Stimulated activated CD4-positive, alpha-beta T cell treated with anti-CD3 and anti-CD28 coated beads, TNF-alpha, amount 100 ng/mL, for 24 hours (primary cell): ENCODE results near the gene FANK1.
"Not testable (repeated sequence)": the region's sequence is repeated elsewhere in the genome, so short reads cannot be mapped to it uniquely, and the experiment has no call there.

Experiments
- DNase-seq, 3 experiments: peaks; one replicate each; pipeline ENCODE4 v3.0.0-alpha.2; 2020; ENCODE audit warnings: low read depth in 3 of 3

The FANK1 gene

DNA sequence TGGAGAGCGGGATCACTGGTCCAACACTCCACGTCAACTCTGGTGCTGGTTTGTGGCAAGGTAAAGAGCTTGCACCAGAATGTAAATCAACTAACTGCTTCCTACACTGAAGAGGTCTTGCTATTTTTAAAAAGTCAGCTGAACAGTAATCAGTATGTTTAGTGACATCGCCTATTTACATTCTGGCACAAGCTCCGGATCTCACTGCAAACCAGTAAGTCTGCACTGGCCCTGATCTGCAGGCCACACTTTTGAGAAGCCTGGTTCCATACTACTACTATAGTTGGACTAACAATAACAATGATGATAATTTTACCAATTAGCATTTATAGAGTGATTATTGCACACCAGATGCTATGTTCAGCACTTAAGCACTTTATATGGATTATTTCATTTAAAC lies 6.9 kb upstream of the FANK1 start:
- not testable (repeated sequence) for DNase-seq

GRCh38 chr10:125892402-125892801 lies 4.0 kb upstream of the FANK1 start:
- DNase-seq = not testable (repeated sequence)

DNA sequence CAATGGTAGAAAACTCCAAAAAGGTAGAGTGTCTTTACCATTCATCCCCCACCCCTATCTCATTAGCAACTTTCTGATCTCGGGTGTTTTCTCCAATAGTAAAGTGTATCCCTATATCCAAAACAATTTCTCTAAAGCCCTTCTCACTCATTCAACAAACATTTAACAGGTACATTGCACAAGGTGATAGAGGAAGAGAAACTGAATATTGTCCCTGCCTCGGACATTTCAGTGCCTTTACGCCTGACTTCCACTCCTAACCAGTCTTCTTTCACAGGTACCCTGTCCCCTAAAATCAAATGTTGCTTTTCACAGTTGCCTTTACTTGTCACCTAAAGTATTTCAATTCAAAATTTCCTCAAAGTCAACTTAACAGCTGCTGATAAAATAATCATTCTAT lies 2.2 kb upstream of the FANK1 start:
- not testable (repeated sequence) for DNase-seq

DNA sequence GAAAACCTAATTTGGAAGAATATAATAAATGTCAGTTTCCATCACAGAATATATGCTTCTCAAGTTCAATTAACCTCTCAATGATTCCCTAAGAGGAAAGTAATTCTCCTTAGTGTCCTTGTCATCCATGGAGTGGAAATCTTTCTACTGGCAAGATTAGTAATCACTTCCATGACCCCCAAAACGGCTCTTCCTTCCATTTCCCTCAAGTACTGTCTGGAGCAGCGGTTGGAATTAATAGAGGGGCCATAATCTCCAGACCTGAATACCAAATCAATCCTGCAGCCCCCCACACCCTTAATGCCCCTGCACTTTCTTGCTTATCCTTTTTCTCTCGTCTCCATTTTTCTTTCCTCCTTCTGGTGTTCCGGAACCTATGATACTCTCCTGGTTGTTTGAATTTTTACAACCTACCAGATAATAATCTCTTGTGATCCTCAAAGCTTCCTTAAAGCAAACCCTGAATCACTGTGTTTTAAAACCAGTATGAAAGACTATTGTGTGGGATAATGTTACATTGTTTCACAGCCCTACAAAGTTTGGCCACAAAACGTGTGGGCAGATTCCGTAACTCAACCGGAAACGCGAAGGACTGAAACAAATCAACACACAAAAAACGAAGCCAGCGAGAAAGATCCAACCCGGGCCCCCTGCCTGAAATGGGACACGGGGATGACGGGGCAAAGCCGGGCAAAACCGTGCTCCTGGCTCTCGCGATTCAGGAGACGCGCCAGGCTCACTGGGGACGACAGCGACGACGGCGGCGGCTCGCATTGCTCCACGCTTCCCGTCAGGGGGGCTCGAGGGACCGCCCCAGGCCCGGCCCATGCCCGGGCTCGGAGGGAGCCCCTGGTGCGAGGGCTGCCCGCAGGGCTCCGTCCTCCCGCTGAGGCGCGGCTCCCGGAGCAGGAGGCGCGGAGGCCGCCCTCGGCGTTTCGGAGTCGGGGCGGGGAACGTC lies 955 bp upstream of the FANK1 start:
- DNase-seq = peak; percentile 22 to 53 (median 31)

GRCh38 chr10:125897317-125897716 lies 953 bp downstream of the FANK1 start:
- not testable (repeated sequence) for DNase-seq

DNA sequence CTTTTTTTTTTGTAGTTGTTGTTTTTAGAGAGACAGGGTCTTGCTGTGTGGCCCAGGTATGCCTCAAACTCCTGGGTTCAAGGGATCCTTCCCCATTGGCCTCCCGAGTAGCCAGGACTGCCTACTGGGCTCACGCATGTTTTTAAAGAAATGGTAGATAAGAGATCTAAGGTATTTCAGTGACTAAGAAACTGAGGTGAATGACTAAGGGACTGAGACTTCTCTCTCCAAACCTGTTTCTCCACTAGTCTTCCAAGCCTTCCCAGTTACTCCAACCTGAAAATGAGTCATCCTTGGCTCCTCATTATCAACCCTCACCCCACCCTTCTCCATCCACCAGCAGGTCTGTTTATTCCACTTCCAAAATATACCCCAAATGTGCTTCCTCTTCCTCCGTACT lies 4.6 kb downstream of the FANK1 start:
- DNase-seq = not testable (repeated sequence)

DNA sequence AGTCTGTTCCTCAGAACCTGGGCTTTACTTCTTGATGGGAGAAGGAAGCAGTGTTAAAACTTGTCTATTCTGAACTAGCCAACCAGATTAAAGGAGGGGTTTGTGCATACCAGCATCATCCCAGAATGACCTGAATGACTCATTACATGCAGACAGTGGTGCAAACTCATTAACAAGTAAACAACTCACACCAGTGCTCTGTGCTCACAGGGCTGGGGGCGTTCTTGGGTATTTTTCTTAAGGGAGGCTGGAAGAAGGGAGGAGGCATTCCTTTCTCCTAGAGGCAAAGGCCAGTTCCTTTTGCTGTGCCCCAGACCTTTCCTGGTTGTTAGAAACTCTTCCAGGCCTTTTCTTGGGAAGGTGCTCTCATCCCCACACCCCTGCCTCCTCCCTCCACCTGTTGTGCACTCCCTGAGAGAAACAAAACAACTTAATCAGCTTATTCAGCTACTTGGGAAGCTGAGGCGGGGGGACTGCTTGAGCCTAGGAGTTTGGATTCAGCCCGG lies 6.8 kb downstream of the FANK1 start:
- DNase-seq = not testable (repeated sequence)

DNA sequence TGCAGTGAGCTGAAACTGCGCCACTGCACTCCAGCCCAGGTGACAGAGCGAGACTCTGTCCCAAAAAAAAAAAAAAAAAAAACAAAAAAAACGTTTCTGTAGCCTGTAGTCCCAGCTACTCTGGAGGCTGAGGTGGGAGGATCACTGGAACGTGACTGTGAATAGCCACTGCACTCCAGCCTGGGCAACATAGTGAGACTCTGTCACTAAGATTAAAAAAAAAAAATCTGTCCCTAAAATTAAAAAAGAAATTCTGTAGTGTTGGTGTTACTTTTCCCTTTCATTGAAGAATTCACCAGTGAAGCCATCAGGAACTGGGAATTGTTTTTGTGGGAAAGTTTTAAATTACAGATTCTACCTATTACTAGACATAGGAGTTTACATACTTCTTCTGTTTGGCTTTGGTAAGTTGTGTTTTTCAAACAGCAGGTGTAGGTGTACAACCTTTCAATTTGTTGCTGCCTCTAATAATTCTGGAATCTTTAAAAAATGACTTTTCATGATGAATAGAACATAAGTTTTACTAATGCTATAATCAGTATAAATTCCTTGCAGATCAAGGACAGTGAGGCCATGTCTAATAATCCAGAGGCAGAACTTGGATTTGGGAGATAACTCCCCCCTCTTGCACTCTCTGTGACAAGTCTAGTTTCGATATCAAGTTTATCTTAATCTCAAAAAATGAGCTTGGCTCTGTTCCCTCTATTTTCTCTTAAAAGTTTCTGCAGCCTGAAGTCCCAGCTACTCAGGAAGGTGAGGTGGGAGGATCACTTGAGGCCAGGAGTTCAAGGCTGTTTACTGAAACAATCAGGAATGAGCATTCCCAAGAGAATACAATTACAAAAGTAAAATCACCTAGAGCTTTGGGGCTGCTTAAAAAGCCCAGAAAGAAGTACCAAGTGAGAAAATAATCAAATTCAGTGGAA lies 9.0 kb downstream of the FANK1 start:
- not testable (repeated sequence) for DNase-seq

DNA sequence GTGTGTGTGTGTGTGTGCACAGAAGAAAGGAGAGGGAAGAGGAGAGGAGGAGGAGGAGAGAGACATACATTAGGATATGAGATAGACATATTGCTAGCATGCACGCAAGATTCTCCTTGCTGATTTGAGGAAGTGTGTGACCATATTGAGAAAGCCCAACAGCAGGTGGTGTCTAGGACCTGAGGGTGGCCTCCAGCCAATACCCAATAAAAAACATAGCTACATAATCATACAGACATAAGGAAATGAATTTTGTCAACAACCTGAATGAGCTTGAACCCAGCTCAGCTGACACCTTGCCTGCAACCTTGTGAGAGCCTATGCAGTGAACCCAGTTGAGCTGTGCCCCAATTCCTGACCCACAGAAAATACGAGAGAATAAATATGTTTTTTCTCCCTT lies 11.2 kb downstream of the FANK1 start:
- DNase-seq = not testable (repeated sequence)

GRCh38 chr10:125908813-125909212 lies 12.4 kb downstream of the FANK1 start:
- DNase-seq = not testable (repeated sequence)

DNA sequence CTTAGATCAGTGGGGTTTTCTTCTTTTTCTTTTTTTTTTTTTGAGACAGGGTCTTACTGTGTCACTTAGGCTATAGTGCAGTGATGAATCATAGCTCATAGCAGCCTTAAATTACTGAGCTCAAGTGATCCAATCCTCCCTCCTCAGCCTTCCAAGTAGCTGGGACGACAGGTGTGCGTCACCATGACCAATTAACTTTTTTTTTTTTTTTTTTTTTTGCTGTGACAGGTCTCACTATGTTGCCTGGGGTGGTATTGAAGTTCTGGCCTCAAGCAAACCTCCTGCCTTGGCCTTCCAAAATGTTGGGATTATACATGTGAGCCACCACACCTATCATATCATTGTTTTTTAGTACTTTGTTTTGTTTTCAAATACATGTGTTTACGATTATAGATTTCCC lies 13.1 kb downstream of the FANK1 start:
- not testable (repeated sequence) for DNase-seq

- DNase-seq = no peak
Measured at GRCh38 chr10:125911145-125911544, 14.8 kb downstream of the FANK1 start.

GRCh38 chr10:125911990-125912389 lies 15.6 kb downstream of the FANK1 start:
- DNase-seq = no peak

DNA sequence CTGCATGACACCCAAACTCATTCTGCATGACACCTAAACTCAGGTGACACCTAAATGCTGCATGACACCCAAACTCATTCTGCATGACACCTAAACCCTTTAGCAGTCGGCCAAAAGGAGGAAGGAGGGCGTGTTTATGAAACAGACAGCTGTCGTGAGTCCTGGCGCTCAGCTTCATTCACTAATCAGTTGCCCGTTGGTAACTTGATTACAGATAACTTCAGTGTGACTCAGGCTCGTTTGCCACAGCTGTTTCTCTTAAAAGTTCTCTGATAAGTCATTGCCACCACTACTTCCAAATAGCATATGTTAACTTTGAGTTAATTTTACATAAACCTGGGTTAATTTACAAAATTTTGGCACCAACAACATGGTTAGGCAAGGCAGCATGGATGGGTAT lies 16.9 kb downstream of the FANK1 start:
- not testable (repeated sequence) for DNase-seq

DNA sequence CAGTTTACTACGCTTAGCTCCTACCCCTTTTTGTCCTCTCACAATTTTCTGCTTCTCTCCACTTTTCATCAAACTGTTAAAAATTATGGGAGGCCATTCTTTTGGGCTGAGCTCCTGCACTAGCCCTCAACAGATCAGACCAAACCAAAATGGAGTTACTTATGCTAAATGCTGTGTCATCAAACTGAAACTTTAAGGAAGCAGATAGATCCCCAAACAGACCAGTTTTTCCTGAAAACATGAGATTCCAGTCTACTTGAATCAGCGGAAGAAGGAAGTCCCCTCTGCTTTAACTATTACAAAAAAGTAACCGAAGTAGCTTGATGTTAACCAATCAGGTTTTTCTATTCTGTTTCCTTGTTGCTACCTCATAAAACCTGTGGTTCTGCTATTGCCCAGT lies 20.6 kb downstream of the FANK1 start:
- DNase-seq = no peak

DNA sequence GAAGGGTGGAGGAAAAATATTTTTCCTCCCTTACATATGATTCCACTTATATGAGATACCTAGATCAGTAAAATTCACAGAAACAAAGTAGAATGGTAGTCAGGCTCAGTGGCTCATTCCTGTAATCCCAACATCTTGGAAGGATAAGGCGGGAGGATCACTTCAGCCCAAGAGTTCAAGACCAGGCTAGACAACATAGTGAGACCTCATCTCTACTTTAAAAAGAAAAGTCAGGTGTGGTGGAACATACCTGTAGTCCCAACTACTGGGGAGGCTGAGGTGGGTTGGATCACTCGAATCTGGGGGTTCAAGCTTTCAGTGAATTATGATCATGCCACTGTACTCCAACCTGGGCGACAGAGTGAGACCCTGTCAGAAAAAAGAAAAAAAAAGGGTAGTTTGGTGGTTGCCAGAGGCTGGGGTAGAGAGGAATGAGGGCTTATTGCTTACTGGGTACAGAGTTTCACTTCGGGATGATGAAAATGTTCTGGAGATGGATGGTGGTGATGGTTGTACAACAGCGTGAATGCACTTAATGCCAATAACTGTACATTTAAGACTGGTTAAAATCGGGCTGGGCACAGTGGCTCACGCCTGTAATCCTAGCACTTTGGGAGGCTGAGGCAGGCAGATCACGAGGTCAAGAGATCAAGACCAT lies 21.5 kb downstream of the FANK1 start:
- not testable (repeated sequence) for DNase-seq

DNA sequence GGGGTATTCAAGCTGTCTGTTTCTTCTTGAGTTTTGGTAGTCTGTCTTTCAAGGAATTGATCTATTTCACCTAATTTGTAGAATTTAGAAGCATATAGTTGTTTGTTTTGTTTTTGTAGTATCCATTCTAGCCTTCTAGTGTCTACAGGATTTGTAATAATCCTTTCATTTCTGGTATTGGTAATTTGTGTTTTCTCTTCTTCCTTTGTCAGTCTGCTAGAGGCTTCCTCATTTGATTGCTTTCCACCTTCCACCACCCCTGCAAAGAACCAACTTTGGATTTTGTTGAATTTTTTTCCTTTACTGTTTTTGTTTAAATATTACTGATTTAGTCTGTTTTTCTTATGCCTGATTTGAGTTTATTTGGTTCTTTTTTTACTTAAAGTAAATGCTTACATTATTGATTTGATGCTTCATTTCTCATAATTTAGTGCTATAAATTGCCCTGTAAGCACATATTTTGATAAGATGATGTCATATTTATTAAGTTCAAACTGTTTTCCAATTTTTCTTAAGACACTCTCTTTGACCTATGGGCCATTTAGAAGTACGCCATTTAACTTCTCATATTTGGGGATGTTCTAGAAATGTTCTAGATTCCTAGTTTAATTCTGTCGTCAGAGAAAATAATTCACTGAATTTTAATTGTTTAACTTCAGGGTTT lies 25.4 kb downstream of the FANK1 start:
- not testable (repeated sequence) for DNase-seq

GRCh38 chr10:125925262-125925834 lies 29.0 kb downstream of the FANK1 start:
- DNase-seq = no peak

GRCh38 chr10:125926247-125926646 lies 29.9 kb downstream of the FANK1 start:
- DNase-seq = no peak

GRCh38 chr10:125927265-125927664 lies 30.9 kb downstream of the FANK1 start:
- not testable (repeated sequence) for DNase-seq
